ENCODE data around the gene FCGR3A. TPM values are rescaled to one million over a fixed set of nuclear protein-coding genes. Genes with fewer than 3 reads are reported as not detected.
A peak's percentile ranks its signal among the peaks of the same experiment; 100 is the strongest.
"Not testable (repeated sequence)": the region's sequence is repeated elsewhere in the genome, so short reads cannot be mapped to it uniquely, and the experiment has no call there.

Gene FCGR3A
- total RNA-seq, 1 donor from 2014 or later = 1.00 TPM

DNA sequence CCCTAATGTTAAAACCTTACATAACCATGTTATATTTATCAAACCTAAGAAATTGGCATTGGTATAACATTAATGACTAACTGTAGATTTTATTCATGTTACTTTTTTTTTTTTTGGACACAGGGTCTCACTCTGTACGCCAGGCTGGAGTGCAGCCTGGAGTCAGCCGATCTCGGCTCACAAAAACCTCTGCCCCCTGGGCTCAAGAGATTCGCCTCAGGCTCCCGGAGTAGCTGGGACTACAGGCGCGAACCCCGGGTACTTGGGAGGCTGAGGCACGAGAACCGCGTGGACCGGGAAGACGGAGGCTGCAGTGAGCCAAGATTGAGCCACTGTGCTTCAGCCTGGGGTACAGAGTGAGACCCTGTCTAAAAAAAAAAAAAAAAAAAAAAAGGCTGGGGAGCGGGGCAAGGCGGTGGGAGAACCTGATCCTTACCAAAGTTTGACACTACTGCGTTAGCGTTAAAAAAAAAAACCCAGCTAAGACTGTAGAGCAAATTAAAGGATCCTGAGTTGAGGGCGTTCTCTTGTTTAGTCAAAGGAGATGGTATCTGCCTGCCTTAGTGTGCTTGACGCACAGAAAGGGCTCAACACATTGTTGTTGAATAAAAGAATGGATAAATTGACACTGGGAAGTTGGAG, 20.0 kb downstream of the FCGR3A start:
- ATAC-seq = not testable (repeated sequence)

DNA sequence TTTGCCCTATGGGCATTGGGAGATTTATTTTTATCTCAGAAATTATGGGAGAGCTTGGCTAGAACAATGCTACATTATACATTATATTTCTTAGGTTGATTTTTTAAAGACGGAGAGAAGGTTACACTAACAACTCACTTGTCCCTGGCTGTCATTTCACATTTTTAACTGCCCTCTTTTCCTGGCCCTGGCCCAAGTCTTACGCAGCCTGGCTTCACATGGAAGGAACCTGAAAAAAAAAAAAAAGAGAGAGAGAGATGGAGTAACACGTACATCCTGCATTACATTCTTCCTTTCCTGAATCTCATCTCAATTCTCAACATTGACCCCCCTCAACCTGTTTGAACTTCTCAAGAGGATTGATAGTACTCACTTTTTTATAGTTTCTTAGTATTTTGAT, 21.1 kb downstream of the FCGR3A start:
- ATAC-seq = not testable (repeated sequence)

DNA sequence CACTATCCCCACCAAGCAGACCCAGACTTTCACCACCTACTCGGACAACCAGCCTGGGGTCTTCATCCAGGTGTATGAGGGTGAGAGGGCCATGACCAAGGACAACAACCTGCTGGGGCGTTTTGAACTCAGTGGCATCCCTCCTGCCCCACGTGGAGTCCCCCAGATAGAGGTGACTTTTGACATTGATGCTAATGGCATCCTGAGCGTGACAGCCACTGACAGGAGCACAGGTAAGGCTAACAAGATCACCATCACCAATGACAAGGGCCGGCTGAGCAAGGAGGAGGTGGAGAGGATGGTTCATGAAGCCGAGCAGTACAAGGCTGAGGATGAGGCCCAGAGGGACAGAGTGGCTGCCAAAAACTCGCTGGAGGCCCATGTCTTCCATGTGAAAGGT, 23.7 kb downstream of the FCGR3A start:
- not testable (repeated sequence) for ATAC-seq

GRCh38 chr1:161525321-161525720, 24.3 kb downstream of the FCGR3A start:
- not testable (repeated sequence) for ATAC-seq

GRCh38 chr1:161524742-161525291, 24.8 kb downstream of the FCGR3A start:
- peak; percentile 58 for ATAC-seq

GRCh38 chr1:161523817-161524741, 25.5 kb downstream of the FCGR3A start, which contains the start of gene HSPA6:
HSPA6 (plus strand) TSS chr1:161524540; CDS start chr1:161524659, 119 bp downstream.
- ATAC-seq = peak; percentile 92

GRCh38 chr1:161523041-161523816, 26.4 kb downstream of the FCGR3A start:
- ATAC-seq = not testable (repeated sequence)

DNA sequence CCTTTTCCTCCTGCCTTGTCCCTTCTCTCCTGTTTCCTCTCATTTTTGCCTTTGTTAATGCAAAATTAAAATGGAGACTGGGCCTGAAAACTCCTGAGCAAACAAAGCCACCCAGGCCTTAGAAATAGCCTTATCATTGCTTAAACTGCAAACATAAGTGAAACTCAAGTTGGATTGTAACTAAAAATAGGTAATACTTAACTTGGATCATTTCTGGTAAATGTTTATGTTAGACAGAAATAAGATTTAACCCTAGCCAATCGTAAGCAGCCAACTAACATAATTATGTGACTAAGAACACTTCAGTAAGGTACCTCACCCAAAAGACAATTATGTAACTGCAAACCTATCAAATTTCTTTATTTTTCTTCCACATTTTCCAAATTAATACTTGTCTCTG, 35.7 kb downstream of the FCGR3A start:
- not testable (repeated sequence) for ATAC-seq

- ATAC-seq = not testable (repeated sequence)
These were observed 36.2 kb downstream of the FCGR3A start for GRCh38 chr1:161513448-161513780.

DNA sequence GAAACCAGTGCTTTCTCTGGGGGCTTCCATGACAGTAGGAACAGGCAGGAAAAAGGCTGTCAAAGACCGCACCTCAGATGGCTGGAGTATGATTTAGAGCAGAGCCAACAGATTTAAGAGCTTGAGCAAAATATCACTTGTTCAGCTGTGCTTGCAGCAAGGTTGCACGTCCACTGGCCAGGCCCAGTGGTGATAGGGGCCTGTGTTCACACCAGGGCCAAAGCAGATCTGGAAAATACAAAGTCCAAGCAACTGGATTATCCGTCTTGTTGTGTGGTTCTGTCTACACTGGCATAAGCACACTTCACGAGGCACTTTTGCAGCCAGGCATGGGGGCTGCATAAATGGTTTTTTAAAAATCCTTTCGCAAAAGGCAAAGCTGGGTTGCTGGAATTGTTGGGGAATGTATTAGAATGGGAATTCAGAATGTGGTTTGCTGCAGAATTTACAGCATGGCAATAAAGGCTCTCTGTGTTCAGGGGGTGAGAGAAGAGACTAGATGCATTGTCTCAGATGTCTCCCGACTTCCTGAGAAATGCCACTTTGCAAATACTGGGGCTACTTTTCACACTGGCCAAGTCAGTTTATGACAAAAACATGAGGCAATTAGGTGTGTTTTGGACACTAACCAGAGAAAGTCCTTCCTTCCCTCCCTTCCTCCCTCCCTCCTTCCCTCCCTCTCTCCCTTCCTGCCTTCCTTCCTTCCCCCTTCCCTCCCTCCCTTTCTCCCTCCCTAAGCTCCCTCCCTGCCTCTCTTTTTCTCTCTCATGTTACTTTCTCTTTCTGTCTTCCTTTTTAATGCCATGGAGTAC, 36.8 kb downstream of the FCGR3A start:
- not testable (repeated sequence) for ATAC-seq

- no peak for ATAC-seq
These were observed 37.9 kb downstream of the FCGR3A start for GRCh38 chr1:161511756-161512060.

GRCh38 chr1:161511018-161511755, 38.4 kb downstream of the FCGR3A start:
- no peak for ATAC-seq

DNA sequence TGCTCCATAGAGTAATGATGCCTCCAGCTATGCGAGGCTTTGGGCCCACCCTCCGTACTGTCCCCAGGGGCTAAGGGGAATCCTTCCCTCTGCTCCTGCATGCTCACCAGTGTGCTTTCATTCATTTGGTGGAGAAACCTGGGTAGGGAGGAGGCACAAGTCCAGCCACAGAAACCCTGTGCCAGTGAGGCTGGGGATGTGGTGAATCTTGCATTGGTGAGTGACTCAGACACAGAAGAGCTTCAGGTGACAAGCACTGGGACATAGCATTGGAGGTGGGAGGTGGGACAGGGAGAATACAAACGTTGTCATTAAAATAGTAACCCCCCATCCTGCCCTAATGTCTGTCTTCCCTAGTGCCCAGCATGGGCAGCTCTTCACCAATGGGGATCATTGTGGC, 39.1 kb downstream of the FCGR3A start:
- no peak for ATAC-seq

GRCh38 chr1:161506336-161507223, 43.0 kb downstream of the FCGR3A start:
- ATAC-seq = peak; percentile 59

DNA sequence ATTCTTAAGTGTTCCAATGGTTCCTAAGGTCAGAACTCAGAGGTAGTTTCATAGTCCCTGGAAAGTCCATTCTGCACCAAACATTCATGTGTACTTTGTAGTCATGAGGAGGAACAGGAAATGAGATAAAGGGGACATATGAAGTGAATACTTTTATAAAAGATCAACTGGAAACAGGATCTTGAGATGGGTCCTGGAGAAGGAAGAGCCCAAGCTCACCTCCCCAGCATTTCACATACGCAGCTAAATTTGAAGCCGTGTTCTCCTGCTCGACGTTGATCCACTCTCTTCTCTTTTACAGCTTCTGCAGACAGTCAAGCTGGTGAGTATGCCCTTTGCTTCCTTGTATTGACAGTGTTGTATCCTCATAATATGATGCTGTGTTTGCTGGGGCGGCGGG, 43.9 kb downstream of the FCGR3A start:
- ATAC-seq = no peak

DNA sequence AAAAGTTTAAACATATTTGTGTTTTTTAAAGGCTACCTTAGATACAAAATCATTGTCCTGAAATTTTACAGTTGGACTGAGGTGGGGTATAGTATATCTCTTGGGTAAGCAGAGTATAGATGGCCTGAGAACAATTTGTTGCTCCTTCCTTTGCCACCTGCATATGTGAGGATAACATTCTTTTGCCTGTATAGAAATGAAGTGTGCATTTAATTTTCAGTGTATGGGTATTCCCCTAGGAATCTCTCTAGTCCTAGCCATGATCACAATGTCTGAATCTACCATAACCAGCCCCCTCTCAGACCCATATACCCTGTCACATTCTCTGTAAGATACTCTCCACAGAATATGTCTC, 46.2 kb downstream of the FCGR3A start:
- no peak for ATAC-seq

GRCh38 chr1:161502641-161503393, 46.8 kb downstream of the FCGR3A start:
- no peak for ATAC-seq

- no peak for ATAC-seq
These were observed 47.4 kb downstream of the FCGR3A start for GRCh38 chr1:161502181-161502580.

GRCh38 chr1:161501234-161501633, 48.4 kb downstream of the FCGR3A start:
- ATAC-seq = no peak
